ACC112 (cell line): Measurements from ENCODE around the gene DNAJA4.
A peak's percentile ranks its signal among the peaks of the same experiment; 100 is the strongest.

Experiments
- H2AFZ ChIP-seq: fragments of 200-600 bp; sonication (generic); one replicate; pipeline ENCODE4 v1.6.0; 2017; ENCODE audit warnings: antibody characterized with exemption, low read length; ENCODE audit not compliant: unreplicated experiment
- H3K27ac ChIP-seq: fragments of 200-600 bp; sonication (generic); 2 replicates; pipeline ENCODE4 v1.5.1; 2014; ENCODE audit warnings: low read depth, mild to moderate bottlenecking, antibody characterized with exemption, low read length, moderate library complexity
- H3K27me3 ChIP-seq: fragments of 200-600 bp; sonication (generic); 2 replicates; pipeline ENCODE4 v1.6.1; 2014; ENCODE audit warnings: mild to moderate bottlenecking, antibody characterized with exemption, low read length, moderate library complexity, mixed read lengths; ENCODE audit not compliant: insufficient read depth
- H3K36me3 ChIP-seq: fragments of 200-600 bp; sonication (generic); 2 replicates; pipeline ENCODE4 v1.6.1; 2016; ENCODE audit warnings: mild to moderate bottlenecking, antibody characterized with exemption, low read length, moderate library complexity, mixed read lengths; ENCODE audit not compliant: insufficient read depth
- H3K4me1 ChIP-seq: fragments of 200-600 bp; sonication (generic); one replicate; pipeline ENCODE4 v1.6.1; 2016; ENCODE audit warnings: low read length, mixed read lengths; ENCODE audit not compliant: insufficient read depth, unreplicated experiment, control insufficient read depth
- H3K4me3 ChIP-seq: fragments of 200-600 bp; sonication (generic); 2 replicates; pipeline ENCODE4 v1.5.1; 2014; ENCODE audit warnings: mild to moderate bottlenecking, low read depth, low read length
- H3K79me2 ChIP-seq: fragments of 200-600 bp; sonication (generic); one replicate; pipeline ENCODE4 v1.6.0; 2016; ENCODE audit warnings: low read length; ENCODE audit not compliant: control insufficient read depth, unreplicated experiment, insufficient read depth

DNAJA4 gene

GRCh38 chr15:78264304-78265136 lies at the start of gene DNAJA4:
TSS of gene DNAJA4 (plus strand) at chr15:78264562. CDS start at chr15:78264764, 202 bp downstream.
- H3K4me3 ChIP-seq, result peak within 1 kb of the TSS; percentile 90
- peaks cover 11% of the 10 kb centered on the region for H3K79me2 ChIP-seq
- H3K27ac ChIP-seq, result no peak within 1 kb of the TSS; the same call in 1 of the 2 replicates
- H3K27me3 ChIP-seq, result no peaks in the 10 kb centered on the region; the same call in 1 of the 2 replicates
- no peaks in the 10 kb centered on the region for H3K36me3 ChIP-seq
- H3K4me1 ChIP-seq, result peaks cover 14% of the 10 kb centered on the region
- H2AFZ ChIP-seq, result peak within 1 kb of the TSS; percentile 84

- H3K4me3 ChIP-seq, result no peak overlapping the region
- H3K36me3 ChIP-seq, result no peaks in the 10 kb centered on the region
- no peaks in the 10 kb centered on the region for H3K27me3 ChIP-seq
- H3K79me2 ChIP-seq, result no peaks in the 10 kb centered on the region
- H2AFZ ChIP-seq, result no peak overlapping the region
- H3K27ac ChIP-seq, result no peak overlapping the region
- peaks cover 40% of the 10 kb centered on the region for H3K4me1 ChIP-seq
These were observed 47.9 kb upstream of the DNAJA4 start for GRCh38 chr15:78216276-78217104.

DNA sequence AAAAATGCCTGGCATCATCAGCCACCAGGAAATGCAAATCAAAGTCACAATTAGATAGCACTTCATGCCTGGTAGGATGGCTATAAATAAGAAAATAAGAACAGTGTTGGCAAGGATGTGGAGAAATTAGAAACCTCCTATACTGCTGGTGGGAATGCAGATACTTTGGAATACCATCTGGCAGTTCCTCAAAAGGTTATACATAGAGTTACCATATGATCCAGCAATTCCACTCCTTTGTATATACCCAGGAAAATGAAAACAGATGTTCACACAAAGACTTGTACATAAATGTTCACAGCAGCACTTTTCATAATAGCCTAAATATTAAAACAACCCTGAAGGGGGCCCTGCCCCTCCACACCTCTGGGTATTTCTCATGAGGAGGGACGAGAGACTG lies 43.6 kb upstream of the DNAJA4 start:
- peaks cover 16% of the 10 kb centered on the region for H3K4me1 ChIP-seq
- H3K36me3 ChIP-seq, result no peaks in the 10 kb centered on the region
- no peak overlapping the region for H2AFZ ChIP-seq
- no peaks in the 10 kb centered on the region for H3K79me2 ChIP-seq
- no peaks in the 10 kb centered on the region for H3K27me3 ChIP-seq
- no peak overlapping the region for H3K27ac ChIP-seq
- no peak overlapping the region for H3K4me3 ChIP-seq

- H3K4me3 ChIP-seq, result no peak overlapping the region
- H3K27me3 ChIP-seq, result no peaks in the 10 kb centered on the region
- H3K27ac ChIP-seq, result no peak overlapping the region
- no peaks in the 10 kb centered on the region for H3K4me1 ChIP-seq
- H3K79me2 ChIP-seq, result no peaks in the 10 kb centered on the region
- H3K36me3 ChIP-seq, result no peaks in the 10 kb centered on the region
- no peak overlapping the region for H2AFZ ChIP-seq
These were observed 41.5 kb upstream of the DNAJA4 start for GRCh38 chr15:78222745-78223395.

- Histone ChIP-seq H2AFZ (no peak overlapping the region), H3K4me3 (no peak overlapping the region), H3K4me1 (no peaks in the 10 kb centered on the region), H3K27ac (no peak overlapping the region), H3K79me2 (no peaks in the 10 kb centered on the region), H3K27me3 (no peaks in the 10 kb centered on the region), H3K36me3 (no peaks in the 10 kb centered on the region)
These were observed 40.9 kb upstream of the DNAJA4 start for GRCh38 chr15:78223396-78224022.

DNA sequence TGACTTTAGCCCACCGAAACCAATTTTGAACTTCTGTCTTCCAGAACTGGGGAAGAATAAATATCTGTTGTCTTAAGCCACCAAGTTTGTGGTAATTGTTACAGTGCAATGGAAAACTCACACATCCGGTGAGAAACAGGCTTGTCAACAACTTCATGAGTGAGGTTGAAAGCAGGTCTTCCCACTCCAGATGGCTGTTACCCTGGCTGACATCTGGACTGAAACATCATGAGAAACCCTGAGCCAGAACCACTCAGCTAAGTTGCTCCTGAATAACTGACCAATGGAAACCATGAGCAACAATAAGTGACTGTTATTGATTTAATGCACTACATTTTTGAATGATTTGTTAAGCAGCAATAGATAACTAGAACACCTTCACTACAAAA lies 40.3 kb upstream of the DNAJA4 start:
- Histone ChIP-seq H3K4me3 (no peak overlapping the region), H3K27ac (no peak overlapping the region), H3K4me1 (no peaks in the 10 kb centered on the region), H3K79me2 (no peaks in the 10 kb centered on the region), H3K27me3 (no peaks in the 10 kb centered on the region), H2AFZ (no peak overlapping the region), H3K36me3 (no peaks in the 10 kb centered on the region)

- Histone ChIP-seq H3K4me3 (no peak overlapping the region), H3K36me3 (no peaks in the 10 kb centered on the region), H3K4me1 (no peaks in the 10 kb centered on the region), H3K27ac (no peak overlapping the region), H3K79me2 (no peaks in the 10 kb centered on the region), H2AFZ (no peak overlapping the region), H3K27me3 (no peaks in the 10 kb centered on the region)
These were observed 38.4 kb upstream of the DNAJA4 start for GRCh38 chr15:78225783-78226541.

GRCh38 chr15:78228356-78228996 lies 35.9 kb upstream of the DNAJA4 start:
- no peaks in the 10 kb centered on the region for H3K36me3 ChIP-seq
- no peaks in the 10 kb centered on the region for H3K79me2 ChIP-seq
- H3K4me3 ChIP-seq, result no peak overlapping the region
- peaks cover 7% of the 10 kb centered on the region for H3K27me3 ChIP-seq
- no peak overlapping the region for H3K27ac ChIP-seq
- H3K4me1 ChIP-seq, result no peaks in the 10 kb centered on the region
- no peak overlapping the region for H2AFZ ChIP-seq

- Histone ChIP-seq H3K79me2 (no peaks in the 10 kb centered on the region), H3K36me3 (no peaks in the 10 kb centered on the region), H3K4me1 (no peaks in the 10 kb centered on the region), H2AFZ (no peak overlapping the region), H3K27me3 (peaks cover 17% of the 10 kb centered on the region), H3K27ac (no peak overlapping the region), H3K4me3 (no peak overlapping the region)
These were observed 34.6 kb upstream of the DNAJA4 start for GRCh38 chr15:78229431-78230406.
